SH-SY5Y (cell line): ENCODE results near the gene PATL1.

Experiments used
- GATA2 ChIP-seq: IDR thresholded peaks from 2 replicates; pipeline ENCODE4 v1.6.1; 2011; ENCODE audit warnings: mild to moderate bottlenecking, low read depth, low read length
- GATA3 ChIP-seq: IDR thresholded peaks from 2 replicates; pipeline ENCODE4 v1.6.1; 2011; ENCODE audit warnings: low read depth, mild to moderate bottlenecking, low read length, moderate library complexity

PATL1 gene

GRCh38 chr11:59644528-59644927, 24.3 kb downstream of the PATL1 start:
- TF ChIP-seq GATA3 = no peak
- no peak for TF ChIP-seq GATA2

GRCh38 chr11:59643390-59643789, 25.4 kb downstream of the PATL1 start:
- TF ChIP-seq GATA3 (no peak), GATA2 (no peak)

DNA sequence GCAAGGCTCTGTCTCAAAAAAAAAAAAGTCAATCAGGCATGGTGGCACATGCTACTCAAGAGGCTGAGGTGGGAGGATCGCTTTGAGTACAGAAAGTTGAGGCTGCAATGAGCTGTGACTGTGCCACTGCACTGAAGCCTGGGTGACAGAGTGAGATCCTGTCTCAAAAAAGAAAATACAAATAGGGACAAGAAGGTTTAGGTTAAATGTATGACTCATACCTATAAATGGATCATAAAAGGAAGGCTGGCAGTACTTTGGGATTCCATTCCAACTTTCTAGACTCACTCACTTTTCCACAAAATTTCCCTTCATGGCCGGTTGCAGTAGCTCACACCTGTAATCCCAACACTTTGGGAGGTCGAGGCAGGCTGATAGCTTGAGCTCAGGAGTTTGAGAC, 27.7 kb downstream of the PATL1 start:
- no peak for TF ChIP-seq GATA3
- TF ChIP-seq GATA2 = no peak

GRCh38 chr11:59630493-59630892, 38.3 kb downstream of the PATL1 start:
- TF ChIP-seq GATA2 (no peak), GATA3 (no peak)

DNA sequence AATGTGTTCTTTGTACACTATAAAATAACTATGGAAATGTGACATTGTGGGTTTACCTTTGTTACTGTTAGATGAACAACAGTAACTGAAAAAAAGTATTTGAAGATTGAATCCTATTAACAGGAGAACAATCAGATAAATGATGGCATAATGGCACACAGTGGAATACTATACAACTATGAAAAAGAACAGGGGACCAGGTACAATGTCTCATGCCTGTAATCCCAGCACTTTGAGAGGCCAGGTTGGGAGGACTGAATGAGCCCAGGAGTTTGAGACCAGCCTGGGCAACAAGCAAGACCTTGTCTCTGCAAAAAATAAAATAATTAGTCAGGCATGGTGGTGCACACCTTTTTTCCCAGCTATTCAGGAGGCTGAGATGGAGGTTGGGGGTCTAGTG, 38.8 kb downstream of the PATL1 start:
- TF ChIP-seq GATA3 (no peak), GATA2 (no peak)

- TF ChIP-seq GATA2 (no peak), GATA3 (no peak)
Observed at GRCh38 chr11:59625703-59626102, 43.1 kb downstream of the PATL1 start.

DNA sequence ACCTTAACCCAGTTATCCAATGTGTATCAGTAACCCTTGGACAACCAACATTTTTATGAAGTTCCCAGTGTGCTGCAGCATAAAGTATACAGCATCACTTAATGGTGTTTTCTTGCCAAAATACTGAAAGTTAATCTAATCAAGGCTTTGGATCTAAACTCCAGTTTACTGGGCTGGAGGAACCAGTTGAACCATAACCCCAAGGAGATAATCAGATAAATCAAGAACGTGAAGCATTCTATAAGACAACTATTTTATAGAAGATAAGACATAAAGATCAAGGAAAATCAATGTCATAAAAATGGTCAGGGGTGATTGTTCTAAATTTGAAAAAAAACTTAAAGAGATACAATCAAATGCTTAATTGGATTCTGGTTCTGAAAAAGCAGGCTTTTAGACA, 51.0 kb downstream of the PATL1 start:
- TF ChIP-seq GATA3 (no peak), GATA2 (no peak)

DNA sequence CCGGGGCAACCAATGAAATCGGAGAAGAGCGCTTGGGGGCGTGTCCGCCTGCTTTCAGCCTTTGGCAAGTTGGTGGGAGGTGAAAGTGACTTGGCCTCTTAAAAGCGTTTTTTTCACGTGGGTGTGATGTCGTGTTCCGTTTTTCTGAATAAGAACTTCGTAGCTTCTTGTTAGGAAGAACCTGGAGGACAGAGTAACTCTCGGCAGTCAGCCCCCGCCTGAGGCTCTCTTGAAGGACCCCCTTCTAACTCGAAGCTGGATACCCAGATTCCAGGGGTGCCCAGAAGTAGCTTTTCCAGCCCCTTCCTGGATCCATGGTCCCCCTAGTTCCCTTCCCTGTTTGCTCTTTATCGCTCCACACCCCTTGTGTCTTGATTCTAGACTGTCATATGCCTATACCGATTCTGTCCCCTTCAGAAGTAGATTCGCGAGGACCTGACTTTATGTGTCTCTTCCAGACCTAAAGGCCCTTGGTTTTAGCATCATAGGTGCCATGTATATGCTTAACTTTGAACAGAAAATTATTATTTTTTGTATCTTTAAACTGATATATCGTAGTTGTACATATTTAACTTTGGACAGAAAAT, 52.3 kb downstream of the PATL1 start:
- TF ChIP-seq GATA3 (no peak), GATA2 (no peak)

GRCh38 chr11:59615637-59616395, 53.0 kb downstream of the PATL1 start, which contains the start of gene OSBP:
TSS of gene OSBP (minus strand) at chr11:59615774. CDS start at chr11:59615664, 110 bp downstream.
- TF ChIP-seq GATA2 (no peak), GATA3 (no peak)

DNA sequence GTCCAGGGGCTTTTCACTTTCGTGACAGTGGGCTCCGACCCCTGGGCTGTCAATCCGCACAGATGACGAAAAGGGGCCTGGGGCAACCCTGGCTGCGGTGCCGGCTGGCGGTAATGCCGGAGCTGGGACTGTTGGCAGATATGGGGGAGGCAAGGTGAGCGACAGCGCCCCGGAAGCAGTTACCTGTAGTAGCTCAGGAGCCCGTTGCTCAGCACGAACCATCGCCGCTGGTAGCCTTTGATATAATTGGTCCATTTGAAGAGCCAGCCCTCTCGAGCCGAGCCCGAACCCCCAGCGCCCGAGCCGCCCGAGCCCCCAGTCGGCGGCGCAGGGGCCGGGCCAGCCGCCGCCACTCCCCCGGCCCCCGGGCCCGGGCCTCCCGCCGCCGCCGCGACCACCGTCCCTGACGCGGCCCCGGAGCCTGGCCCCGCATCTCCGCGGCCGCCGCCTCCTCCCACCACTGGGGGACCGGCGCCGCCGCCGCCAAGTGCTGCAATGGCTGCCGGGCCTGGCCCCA, 53.7 kb downstream of the PATL1 start:
- TF ChIP-seq GATA2 (no peak), GATA3 (no peak)

DNA sequence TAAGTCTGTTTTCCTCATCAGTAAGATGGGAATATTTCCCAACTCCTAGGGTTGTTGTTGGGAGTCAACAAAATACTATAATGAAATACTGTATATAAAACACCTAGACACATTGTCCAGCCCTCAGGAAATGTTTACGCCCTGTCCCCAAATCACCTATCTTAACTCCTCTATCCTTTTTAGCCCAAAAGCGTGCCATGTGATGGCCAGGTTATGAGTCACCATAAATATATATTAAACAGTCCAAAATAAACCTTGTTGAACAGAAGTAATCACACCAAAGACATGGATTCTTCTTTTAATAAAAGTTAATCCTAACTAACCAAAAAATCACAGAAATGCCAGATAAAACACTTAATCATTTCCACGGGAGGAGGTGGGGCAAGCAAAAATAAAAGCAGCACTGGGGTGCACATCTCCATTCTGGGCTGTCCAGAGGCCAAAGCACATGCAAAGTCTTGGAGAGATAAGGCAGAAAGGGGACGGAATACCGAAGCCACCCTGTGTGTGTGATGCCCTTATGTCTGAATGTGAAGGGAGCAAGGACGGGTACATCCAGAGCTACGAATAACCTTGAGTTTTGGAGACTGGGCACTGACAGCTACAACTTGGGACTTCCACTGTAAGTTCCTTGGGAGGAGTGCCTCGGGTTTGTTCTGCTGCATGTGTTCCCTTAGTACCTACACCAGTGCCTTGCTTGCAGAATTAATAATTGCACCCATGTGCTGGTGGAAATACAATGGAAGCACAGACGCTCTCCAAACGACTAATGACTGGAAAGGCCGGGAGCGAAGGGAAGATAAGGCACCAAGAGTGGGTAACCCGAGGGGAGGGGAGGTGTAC, 54.3 kb downstream of the PATL1 start:
- no peak for TF ChIP-seq GATA3
- TF ChIP-seq GATA2 = no peak

DNA sequence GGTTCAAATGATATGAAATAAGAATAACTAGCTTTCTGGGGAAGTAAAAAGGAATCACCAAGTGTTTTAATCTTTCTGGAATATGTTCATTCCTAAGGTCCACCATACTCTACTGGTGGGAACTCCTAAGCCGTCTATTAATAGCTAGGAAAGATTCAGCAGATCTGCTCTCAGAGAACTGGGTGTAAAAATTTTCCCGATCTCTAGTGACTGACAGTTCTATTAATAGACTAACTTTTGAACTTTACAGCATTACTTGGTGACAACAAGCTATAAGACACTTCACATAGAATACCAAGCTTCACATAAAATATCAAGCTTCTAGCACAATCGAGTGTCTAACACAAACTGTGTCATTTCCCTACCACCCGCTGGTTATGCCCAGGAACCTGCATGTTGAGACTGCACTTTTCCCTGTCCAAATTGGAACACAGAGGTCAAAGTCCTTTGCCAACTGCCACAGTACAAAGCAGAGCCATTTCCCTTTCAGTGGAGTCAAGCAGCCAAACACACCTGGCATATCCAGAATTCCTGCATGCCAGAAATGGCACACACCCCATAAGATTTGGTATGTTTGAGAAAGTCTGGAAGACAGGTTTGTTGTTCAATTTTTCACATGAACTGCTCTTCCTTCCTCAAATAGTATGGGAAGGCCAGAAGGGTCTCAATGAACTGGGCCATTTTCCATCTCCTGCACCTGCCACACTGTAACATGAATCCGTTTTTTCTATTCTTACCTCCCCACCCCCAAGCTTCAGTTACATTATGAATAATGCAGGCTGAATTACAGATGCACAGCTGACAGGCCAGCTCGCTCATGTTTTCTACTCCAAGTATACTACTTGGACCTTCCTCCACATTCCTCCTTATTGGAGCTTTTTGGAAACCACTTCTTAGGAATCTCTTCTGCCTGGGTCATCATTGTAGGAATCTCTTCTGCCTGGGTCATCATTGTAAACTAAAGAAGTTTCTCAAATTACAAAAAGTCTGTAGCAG, 57.0 kb downstream of the PATL1 start:
- TF ChIP-seq GATA2 = no peak
- TF ChIP-seq GATA3 = no peak

GRCh38 chr11:59610289-59610688, 58.5 kb downstream of the PATL1 start:
- TF ChIP-seq GATA3 (no peak), GATA2 (no peak)
